Small intestine (tissue), 7 donors: ENCODE measurements around the gene PRKAR1B. TPM values are rescaled to one million over a fixed set of nuclear protein-coding genes. Genes with fewer than 3 reads are reported as not detected.

Experiments used
- DNase-seq, 2 donors: peaks; one replicate each; pipeline versions ENCODE4 v3.0.0 to v3.0.0-alpha.2; 2013
- FAIRE-seq: peaks from 2 replicates; lab custom pipeline; 2012; peaks lifted over from hg19 to GRCh38; lab: Jason Lieb, UNC
- H3K27ac ChIP-seq, 3 donors: one replicate each; pipeline ENCODE4 v1.5.1; 2013; ENCODE audit warnings: low read length in 2 of 3, mild to moderate bottlenecking in 2 of 3, control low read depth in 1 of 3, inconsistent platforms in 1 of 3, low read depth in 1 of 3, moderate library complexity in 1 of 3
- H3K27me3 ChIP-seq, 3 donors: one replicate each; pipeline ENCODE4 v1.6.1; 2013; ENCODE audit warnings: low read length in 3 of 3, inconsistent platforms in 1 of 3; ENCODE audit not compliant: control insufficient read depth in 3 of 3, insufficient read depth in 3 of 3
- H3K36me3 ChIP-seq, 3 donors: one replicate each; pipeline ENCODE4 v1.6.1; 2013; ENCODE audit warnings: low read length in 3 of 3, inconsistent platforms in 1 of 3, low read depth in 1 of 3, mild to moderate bottlenecking in 1 of 3, moderate library complexity in 1 of 3; ENCODE audit not compliant: control insufficient read depth in 3 of 3, insufficient read depth in 2 of 3
- H3K4me1 ChIP-seq, 3 donors: one replicate each; pipeline ENCODE4 v1.6.1; 2013; ENCODE audit warnings: low read length in 2 of 3, inconsistent platforms in 1 of 3, low read depth in 1 of 3, mild to moderate bottlenecking in 1 of 3, moderate library complexity in 1 of 3; ENCODE audit not compliant: control insufficient read depth in 3 of 3, insufficient read depth in 2 of 3
- H3K4me3 ChIP-seq, 3 donors: one replicate each; pipeline ENCODE4 v1.5.1; 2013; ENCODE audit warnings: low read length in 3 of 3, control low read depth in 1 of 3, inconsistent platforms in 1 of 3, low read depth in 1 of 3, mild to moderate bottlenecking in 1 of 3, moderate library complexity in 1 of 3
- H3K9me3 ChIP-seq, 2 donors: one replicate each; pipeline ENCODE4 v1.6.1; 2013; ENCODE audit warnings: low read depth in 1 of 2, low read length in 1 of 2; ENCODE audit not compliant: control insufficient read depth in 2 of 2, insufficient read depth in 1 of 2
- WGBS, 3 donors: extraction: QIAGEN DNeasy Blood & Tissue Kit; methylation state at CpG; one replicate each; pipeline ENCODE4 v1.1.7; 2013; 5-methylcytosine and 5-hydroxymethylcytosine counted together
- polyA plus RNA-seq, 4 donors: library from polyadenylated mRNA; stranded (reverse) in 3 of 4; unstranded in 1 of 4; fragments of 200-250 nt in 3 of 4; fragments of 120-200 nt in 1 of 4; gene quantifications; one replicate each; pipeline versions ENCODE4 v1.2.1 to v1.2.3, GENCODE V29; 2013
- donor health status: healthy with polysubstance abuse.
- donor health status: control.
- donor health status: control.
- donor health status: Bipolar disorder and iron deficiency.
- donor health status: healthy.

PRKAR1B gene
- polyA plus RNA-seq, 4 donors = 9.5 to 32.3 (median 18.6) TPM

DNA sequence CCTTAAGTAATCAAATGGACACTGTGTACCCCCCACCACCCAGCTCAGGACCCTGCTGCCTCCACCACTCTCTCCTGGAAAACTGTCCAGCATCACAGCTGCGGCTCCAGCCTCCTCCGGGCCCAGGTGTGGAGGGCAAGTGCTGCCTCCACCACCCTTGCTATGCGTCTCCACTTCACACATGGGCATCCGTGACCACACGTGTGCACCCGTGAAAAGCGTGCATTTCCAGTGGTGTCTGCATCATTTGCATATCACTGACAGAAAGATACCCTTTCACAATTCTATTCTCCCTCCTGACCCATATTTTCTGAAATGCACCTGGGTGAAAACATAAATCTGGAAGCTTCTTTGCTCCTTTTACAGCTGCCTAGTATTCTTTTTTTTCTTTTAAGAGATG lies 117.7 kb downstream of the PRKAR1B start:
- no peak overlapping the region for H3K27ac ChIP-seq
- 85 to 91% (median 88%) methylated on average over 7 of the region's 7 CpGs for WGBS, 3 donors
- FAIRE-seq (no peak), DNase-seq (no peak)
- H3K9me3 ChIP-seq = no peaks in the 10 kb centered on the region
- H3K36me3 ChIP-seq = peaks cover 0 to 46% (median 0%) of the 10 kb centered on the region in 3 donors
- no peak overlapping the region for H3K4me3 ChIP-seq
- H3K27me3 ChIP-seq = no peaks in the 10 kb centered on the region
- peaks cover 1 to 21% (median 3%) of the 10 kb centered on the region in 3 donors for H3K4me1 ChIP-seq

- 65 to 92% (median 76%) methylated on average over 7 to 8 of the region's 8 CpGs for WGBS, 3 donors
- Histone ChIP-seq H3K36me3 (peaks cover 0 to 46% (median 0%) of the 10 kb centered on the region in 3 donors), H3K27me3 (no peaks in the 10 kb centered on the region), H3K4me1 (peaks cover 1 to 21% (median 4%) of the 10 kb centered on the region in 3 donors), H3K27ac (no peak overlapping the region), H3K9me3 (no peaks in the 10 kb centered on the region), H3K4me3 (no peak overlapping the region)
- DNase-seq (no peak), FAIRE-seq (no peak)
Observed at GRCh38 chr7:608954-609353, 118.1 kb downstream of the PRKAR1B start.

DNA sequence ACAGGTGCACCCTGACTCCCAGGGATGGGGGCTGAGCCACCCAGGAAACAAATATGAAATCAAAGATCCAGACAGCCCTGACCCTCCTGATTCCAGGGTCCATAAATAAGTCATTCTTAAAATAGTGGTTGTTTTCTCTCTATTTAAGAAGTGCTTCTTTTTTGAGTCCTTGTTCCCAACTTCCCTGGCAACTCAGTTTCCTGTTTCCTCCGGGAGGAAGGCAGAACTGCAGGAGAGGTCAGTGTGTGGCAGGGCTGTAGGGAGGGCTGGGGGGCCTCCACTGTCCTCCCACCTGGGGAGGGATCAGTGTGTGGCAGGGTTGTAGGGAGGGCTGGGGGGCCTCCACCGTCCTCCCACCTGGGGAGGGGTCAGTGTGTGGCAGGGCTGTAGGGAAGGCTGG lies 118.7 kb downstream of the PRKAR1B start:
- Histone ChIP-seq H3K9me3 (no peaks in the 10 kb centered on the region), H3K27ac (peak overlapping the region in 1 of 3 donors; percentile 1), H3K36me3 (peaks cover 0 to 41% (median 0%) of the 10 kb centered on the region in 3 donors), H3K27me3 (no peaks in the 10 kb centered on the region), H3K4me3 (no peak overlapping the region), H3K4me1 (peaks cover 1 to 21% (median 6%) of the 10 kb centered on the region in 3 donors)
- WGBS, 3 donors = 47 to 84% (median 79%) methylated on average over 1 to 2 of the region's 2 CpGs
- DNase-seq (no peak), FAIRE-seq (no peak)

GRCh38 chr7:607938-608337 lies 119.1 kb downstream of the PRKAR1B start:
- Histone ChIP-seq H3K4me1 (peaks cover 1 to 24% (median 6%) of the 10 kb centered on the region in 3 donors), H3K36me3 (peaks cover 0 to 40% (median 0%) of the 10 kb centered on the region in 3 donors), H3K9me3 (no peaks in the 10 kb centered on the region), H3K27me3 (no peaks in the 10 kb centered on the region), H3K27ac (peak overlapping the region in 1 of 3 donors; percentile 1), H3K4me3 (no peak overlapping the region)
- FAIRE-seq (no peak), DNase-seq (no peak)
- 81 to 87% (median 82%) methylated on average over 13 of the region's 13 CpGs for WGBS, 3 donors

GRCh38 chr7:605661-606450 lies 121.2 kb downstream of the PRKAR1B start:
- H3K27ac ChIP-seq = peak overlapping the region in 1 of 3 donors; percentile 13
- DNase-seq = peak in 1 of 2 donors; percentile 21

DNA sequence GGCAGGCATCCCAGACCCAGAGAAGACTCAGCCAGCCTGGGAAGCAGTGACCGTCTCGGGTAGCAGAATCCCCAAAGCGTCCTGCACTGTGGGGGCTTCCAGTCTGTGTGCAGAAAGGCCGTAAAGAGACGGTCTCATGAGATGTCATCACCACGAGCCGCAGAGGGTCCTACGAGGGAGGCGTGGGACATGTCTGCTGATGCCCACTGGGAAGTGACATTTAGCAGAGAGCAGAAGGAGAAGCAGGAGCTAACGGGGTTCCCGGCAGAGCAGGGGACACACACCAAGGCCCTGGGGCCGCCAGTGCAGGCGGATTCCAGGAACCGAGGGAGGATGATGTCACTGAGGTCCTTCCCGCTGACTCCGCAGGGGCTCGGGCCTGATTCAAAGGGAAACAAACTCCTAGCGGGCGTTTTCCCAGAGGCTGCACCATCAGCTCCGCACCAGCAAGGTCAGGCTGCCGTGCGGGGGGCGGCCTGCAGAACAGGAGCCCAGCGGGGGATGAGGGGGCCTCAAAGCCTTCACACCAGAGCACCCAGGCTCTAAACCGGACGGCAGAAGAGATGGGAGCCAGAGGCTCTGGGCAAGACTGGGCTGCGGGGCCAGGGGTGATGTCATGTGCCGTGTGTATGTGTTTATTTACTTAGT lies 122.1 kb downstream of the PRKAR1B start:
- Histone ChIP-seq H3K27me3 (no peaks in the 10 kb centered on the region), H3K27ac (peak overlapping the region in 2 of 3 donors; percentile 58 to 89), H3K36me3 (peaks cover 0 to 41% (median 0%) of the 10 kb centered on the region in 3 donors), H3K9me3 (no peaks in the 10 kb centered on the region), H3K4me1 (peaks cover 1 to 29% (median 13%) of the 10 kb centered on the region in 3 donors), H3K4me3 (peak overlapping the region in 2 of 3 donors; percentile 14 to 22)
- no peak for FAIRE-seq
- no peak for DNase-seq
- 70 to 82% (median 79%) methylated on average over 28 of the region's 28 CpGs for WGBS, 3 donors

More at GRCh38 chr7:605661-606450, 121.2 kb downstream of the PRKAR1B start:
- WGBS, 3 donors = 89 to 92% (median 90%) methylated on average over 33 of the region's 33 CpGs
- H3K4me1 ChIP-seq = peaks cover 1 to 37% (median 17%) of the 10 kb centered on the region in 3 donors
- H3K9me3 ChIP-seq = no peaks in the 10 kb centered on the region
- no peaks in the 10 kb centered on the region for H3K27me3 ChIP-seq
- no peak overlapping the region for H3K4me3 ChIP-seq
- H3K36me3 ChIP-seq = peaks cover 0 to 40% (median 0%) of the 10 kb centered on the region in 3 donors
- no peak for FAIRE-seq

DNA sequence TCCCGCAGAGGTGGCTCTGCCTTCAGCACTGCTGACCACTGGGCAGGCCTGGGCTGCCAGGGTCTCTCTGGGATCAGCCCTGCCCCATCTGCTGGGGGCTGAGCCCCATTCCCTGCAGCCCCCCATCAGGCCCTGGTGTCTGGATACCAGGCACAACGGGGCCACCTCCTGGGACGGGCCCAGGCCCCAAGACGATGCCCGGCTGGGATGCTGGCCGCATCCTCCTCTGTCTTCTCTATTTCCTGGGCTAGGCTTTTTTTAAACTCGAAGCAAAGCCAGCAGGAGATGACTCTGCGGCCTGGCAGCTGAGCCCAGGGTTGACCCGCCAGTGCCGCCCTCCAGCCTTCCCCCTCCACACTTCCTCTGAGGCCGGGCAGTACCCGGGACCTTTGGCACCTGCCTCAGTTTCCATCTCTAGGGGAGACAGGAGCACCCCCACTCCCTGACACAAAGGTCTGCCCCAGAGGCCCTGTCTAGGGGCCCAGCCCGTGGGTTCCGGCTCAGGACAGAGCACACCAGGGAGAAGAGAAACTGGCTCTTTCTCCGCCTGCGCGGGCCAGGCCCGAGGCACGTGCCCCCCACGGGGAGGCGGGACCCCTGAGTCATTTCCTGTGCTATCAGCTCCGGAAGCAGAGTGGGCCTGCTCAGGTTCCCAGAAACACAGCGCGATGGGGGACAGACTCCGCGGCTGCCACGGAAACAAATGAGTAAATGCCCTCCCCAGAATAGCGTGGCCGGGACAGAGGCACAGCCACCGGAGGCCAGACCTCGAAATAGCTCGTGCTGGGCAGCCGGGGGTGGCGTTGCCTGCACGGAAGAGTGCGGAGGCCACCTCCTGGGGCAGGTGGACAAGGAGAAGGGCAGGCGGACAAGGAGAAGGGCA lies 122.8 kb downstream of the PRKAR1B start:
- Histone ChIP-seq H3K4me1 (peaks cover 1 to 28% (median 13%) of the 10 kb centered on the region in 3 donors), H3K27me3 (no peaks in the 10 kb centered on the region), H3K4me3 (peak overlapping the region in 2 of 3 donors; percentile 14 to 22), H3K9me3 (no peaks in the 10 kb centered on the region), H3K36me3 (peaks cover 0 to 42% (median 0%) of the 10 kb centered on the region in 3 donors), H3K27ac (peak overlapping the region in 2 of 3 donors; percentile 60 to 89)
- DNase-seq (peak; percentile 29 to 67), FAIRE-seq (no peak)
- WGBS, 3 donors = 48 to 80% (median 54%) methylated on average over 36 to 37 of the region's 37 CpGs
